ENCODE data around the gene GABARAPL1. TPM values are rescaled to one million over a fixed set of nuclear protein-coding genes. Genes with fewer than 3 reads are reported as not detected.

GABARAPL1 gene
- polyA plus RNA-seq, 2 of the 4 experiments (the other 2 are of a cell fraction), result 35.9 to 46.2 TPM

GRCh38 chr12:10178821-10179220, 33.9 kb upstream of the GABARAPL1 start, which contains the start of gene TMEM52B:
TMEM52B (plus strand) TSS chr12:10179032; CDS start chr12:10179575, 543 bp downstream.
- H3K4me2 ChIP-seq, result 0 out of 3 replicates have a peak within 1 kb of the TSS, but pooled peaks have one; percentile 2
- DNase-seq (ENCODE audit: low read depth in 1 of 2, low spot score in 1 of 2) (no peak), FAIRE-seq (no peak), ATAC-seq (no peak)
- H3K4me3 ChIP-seq, result no peak within 1 kb of the TSS
- no peak within 1 kb of the TSS for H3K27ac ChIP-seq
- WGBS (ENCODE audit: missing lambda C conversion rate), result 77% methylated on average over 4 of the region's 4 CpGs
- ChIA-PET POLR2A (no interaction called here), CTCF (interaction anchor here (0.9 kb wide), 1 partner anchor 25 kb away, joined by 4 read pairs; no protein-coding TSS in a partner anchor)
- TF ChIP-seq NR3C1 (IDR thresholded peaks at IDR 0.05) (no peak), USF2 (IDR thresholded peaks at IDR 0.05) (no peak), E2F6 (IDR thresholded peaks at IDR 0.05; ENCODE audit: borderline replicate concordance, low read depth) (no peak), PBX3 (IDR thresholded peaks at IDR 0.05) (no peak), SMC3 (IDR thresholded peaks at IDR 0.05) (no peak), HDAC2 (IDR thresholded peaks at IDR 0.05) (no peak), POLR2A (IDR thresholded peaks at IDR 0.05; ENCODE audit: low read length) (no peak), BHLHE40 (IDR thresholded peaks at IDR 0.05; ENCODE audit: low read depth, low read length) (no peak)
- H3K9me3 ChIP-seq, result no peaks in the 10 kb centered on the region
- H3K4me1 ChIP-seq, result peaks cover 22% of the 10 kb centered on the region

- Histone ChIP-seq H3K27ac (no peak overlapping the region), H3K4me1 (peaks cover 29% of the 10 kb centered on the region), H3K4me2 (0 out of 3 replicates have a peak overlapping the region, but pooled peaks have one; percentile 2), H3K9me3 (no peaks in the 10 kb centered on the region), H3K4me3 (no peak overlapping the region)
- POLR2A ChIA-PET, result no interaction called here
- DNase-seq (ENCODE audit: low read depth in 1 of 2, low spot score in 1 of 2) (no peak), FAIRE-seq (no peak), ATAC-seq (no peak; a peak in 1 of 6 replicates)
- WGBS (ENCODE audit: missing lambda C conversion rate), result 28% methylated on average over 5 of the region's 5 CpGs
- TF ChIP-seq JUNB (IDR thresholded peaks at IDR 0.05) (no peak), HES2 (IDR thresholded peaks at IDR 0.05) (no peak), GATA3 (IDR thresholded peaks at IDR 0.05; ENCODE audit: borderline replicate concordance) (peak; percentile 23; the same call in 1 of the 2 replicates), BCL3 (IDR thresholded peaks at IDR 0.05) (no peak), MAZ (IDR thresholded peaks at IDR 0.05; ENCODE audit: borderline replicate concordance, low read depth, low read length) (no peak)
- CTCF ChIA-PET, result no interaction called here
Observed at GRCh38 chr12:10179776-10180181, 32.9 kb upstream of the GABARAPL1 start.

- peak; percentile 84 to 92 for ATAC-seq
Observed at GRCh38 chr12:10182354-10183049, 30.2 kb upstream of the GABARAPL1 start.

More at GRCh38 chr12:10182354-10183049, 30.2 kb upstream of the GABARAPL1 start:
- Histone ChIP-seq H3K9me3 (no peaks in the 10 kb centered on the region), H3K27ac (peak overlapping the region; percentile 31; a peak in 2 of 6 replicates), H3K4me3 (no peak overlapping the region), H3K4me2 (peak overlapping the region; percentile 53), H3K4me1 (peaks cover 31% of the 10 kb centered on the region)
- 0 out of 2 replicates have a peak, but pooled peaks have one; percentile 20 for TF ChIP-seq FOSL2 (IDR thresholded peaks at IDR 0.05)
- peak; percentile 74 for TF ChIP-seq FOSL2 (CRISPR knock-in tag; IDR thresholded peaks at IDR 0.05)
- 0 out of 4 replicates have a peak, but pooled peaks of 1 of the 2 experiments have one; percentile 20 for TF ChIP-seq CEBPB (IDR thresholded peaks at IDR 0.05)
- peak; percentile 49; the same call in 1 of the 2 replicates for TF ChIP-seq JUNB (IDR thresholded peaks at IDR 0.05)
- no peak for TF ChIP-seq RCOR1 (IDR thresholded peaks at IDR 0.05; ENCODE audit: low read depth, low read length)
- peak; percentile 35 for TF ChIP-seq MAFK (IDR thresholded peaks at IDR 0.05; ENCODE audit: partially characterized antibody)
- TF ChIP-seq ZFP36 (IDR thresholded peaks at IDR 0.05; ENCODE audit: borderline replicate concordance, partially characterized antibody), result no peak
- WGBS (ENCODE audit: missing lambda C conversion rate), result 21% methylated on average over 5 of the region's 5 CpGs
- no peak for FAIRE-seq
- CTCF ChIA-PET, result interaction anchor here (0.8 to 2.4 kb wide), 2 partner anchors 10 to 29 kb away, joined by 3 to 9 read pairs; partner anchors contain the start of gene OLR1
- POLR2A ChIA-PET, result no interaction called here
- peak in 1 of 2 experiments; percentile 44 for DNase-seq (ENCODE audit: low read depth in 1 of 2, low spot score in 1 of 2)
